Activated naive CD4-positive, alpha-beta T cell treated with Interleukin-2 at 50 U/mL for 16 hours (primary cell): Measurements from ENCODE around the gene RMND5A.

Source experiments
- DNase-seq: peaks from one replicate; pipeline ENCODE4 v3.0.0-alpha.2; 2020

The RMND5A gene

DNA sequence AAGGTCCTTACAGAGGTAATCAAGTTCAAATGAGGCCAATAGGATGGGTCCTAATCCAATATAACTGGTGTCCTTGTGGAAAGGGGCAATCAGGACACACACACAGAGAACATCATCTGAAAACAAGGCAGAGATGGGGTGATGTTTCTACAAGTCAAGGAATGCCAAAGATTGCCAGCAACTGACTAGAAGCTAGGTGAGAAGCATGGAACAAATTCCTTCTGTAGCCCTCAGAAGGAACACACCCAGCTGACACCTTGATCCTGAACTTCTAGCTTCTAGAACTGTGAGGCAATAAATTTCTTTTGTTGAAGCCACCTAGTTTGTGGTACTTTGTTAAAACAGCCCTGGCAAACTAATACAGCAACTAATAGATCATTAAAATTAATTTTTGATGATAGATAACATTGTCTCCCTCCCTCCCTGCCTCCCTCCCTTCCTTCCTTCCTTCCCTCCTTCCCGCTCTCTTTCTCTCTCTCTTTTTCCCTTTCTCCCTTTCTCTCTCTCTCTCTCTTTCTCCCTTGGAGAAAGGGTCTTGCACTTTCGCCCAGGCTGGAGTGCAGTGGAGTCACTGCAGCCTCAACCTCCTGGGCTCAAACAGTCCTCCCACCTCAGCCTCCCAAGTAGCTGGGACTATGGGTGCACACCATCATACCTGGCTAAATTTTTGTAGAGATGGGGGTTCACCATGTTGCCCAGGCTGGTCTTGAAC, 80.9 kb downstream of the RMND5A start:
- no peak for DNase-seq

DNA sequence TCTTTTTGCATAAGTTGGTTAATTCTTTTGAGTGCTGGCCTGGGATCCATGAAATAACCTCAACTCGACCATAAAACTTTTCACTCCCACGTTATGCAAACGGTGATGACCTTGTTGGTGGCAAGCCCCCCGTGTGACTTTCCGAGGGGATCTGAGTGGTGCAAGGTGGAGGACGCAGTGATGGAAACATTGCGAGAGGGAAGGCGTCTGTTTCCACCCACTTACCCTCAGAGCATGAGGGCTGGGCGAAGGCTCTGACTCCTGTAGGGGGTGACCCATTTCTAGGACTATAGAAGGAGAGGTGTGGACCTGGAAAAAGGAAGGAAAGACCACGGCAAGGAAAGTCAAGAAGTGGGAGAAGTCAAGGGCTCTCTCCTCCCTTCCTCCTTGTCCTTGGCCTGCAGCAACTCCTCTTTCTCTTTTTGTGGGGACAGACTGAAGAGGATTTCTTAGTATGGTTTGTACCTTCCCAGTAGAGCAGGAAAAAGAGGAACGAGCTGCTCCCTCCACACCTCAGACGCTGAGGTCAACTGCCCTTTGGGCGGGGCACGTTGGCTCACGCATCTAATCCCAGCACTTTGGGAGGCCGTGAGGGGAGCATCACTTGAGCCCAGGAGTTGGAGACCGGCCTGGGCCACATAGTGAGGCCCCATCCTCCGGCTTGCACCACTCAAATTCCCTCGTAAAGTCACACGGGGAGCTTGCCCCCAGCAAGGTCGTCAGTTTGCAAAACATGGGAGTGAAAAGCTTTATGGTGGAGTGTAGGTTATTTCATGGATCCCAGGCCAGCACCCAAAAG, 86.2 kb downstream of the RMND5A start:
- no peak for DNase-seq

DNA sequence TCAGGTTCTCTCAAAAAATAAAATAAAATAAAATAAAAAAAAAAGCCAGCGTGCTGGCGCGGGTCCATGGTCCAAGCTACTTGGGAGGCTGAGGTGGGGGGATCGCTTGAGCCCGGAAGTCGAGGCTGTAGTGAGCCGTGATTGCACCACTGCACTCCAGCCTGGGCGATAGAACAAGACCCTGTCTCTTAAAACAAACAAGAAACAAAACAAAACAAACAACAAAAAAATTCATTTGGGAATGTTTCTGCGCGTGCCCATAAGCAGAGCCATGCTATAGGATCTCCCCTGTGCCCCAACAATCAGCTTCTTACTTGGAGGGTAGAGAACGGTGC, 87.0 kb downstream of the RMND5A start:
- no peak for DNase-seq

DNA sequence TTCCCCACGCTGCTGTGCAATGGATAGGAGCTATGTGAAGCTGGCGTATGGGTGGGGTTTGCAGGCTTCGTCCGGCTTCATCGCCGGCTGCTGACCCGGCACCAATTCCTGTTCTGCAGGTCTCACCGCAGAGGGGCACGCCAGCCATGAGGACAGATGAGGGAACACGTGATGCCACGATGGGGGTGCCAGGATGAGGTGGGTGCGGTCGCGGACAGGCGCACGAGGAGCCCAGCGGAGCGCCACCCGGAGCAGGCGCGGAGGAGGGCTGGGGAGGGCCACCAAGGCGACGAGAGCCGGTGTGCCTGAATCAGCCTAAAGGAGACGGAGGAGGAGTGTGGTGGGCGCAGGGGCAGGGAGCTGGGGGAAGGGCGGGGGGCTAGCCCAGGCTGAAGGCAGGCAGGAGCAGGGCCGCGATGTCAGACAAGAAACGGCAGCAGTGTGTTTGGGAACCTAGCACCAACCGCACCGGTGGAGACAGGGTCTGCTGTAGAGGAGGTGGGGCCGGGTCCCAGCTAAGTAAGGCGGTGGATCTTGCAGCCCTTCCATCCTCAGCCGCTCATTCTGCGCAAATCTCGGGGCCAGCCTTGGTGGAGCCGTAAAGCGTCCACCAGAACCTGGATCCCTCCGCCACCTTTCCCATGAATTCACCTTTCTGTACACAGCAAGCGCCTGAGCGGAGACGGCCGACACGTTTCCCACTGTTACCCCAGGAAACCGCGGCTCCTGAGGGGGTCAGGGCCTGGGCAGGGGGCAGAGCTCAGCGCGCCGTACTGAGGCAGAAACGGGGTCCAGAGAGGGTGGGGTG, 87.6 kb downstream of the RMND5A start:
- peak; percentile 24 for DNase-seq

DNA sequence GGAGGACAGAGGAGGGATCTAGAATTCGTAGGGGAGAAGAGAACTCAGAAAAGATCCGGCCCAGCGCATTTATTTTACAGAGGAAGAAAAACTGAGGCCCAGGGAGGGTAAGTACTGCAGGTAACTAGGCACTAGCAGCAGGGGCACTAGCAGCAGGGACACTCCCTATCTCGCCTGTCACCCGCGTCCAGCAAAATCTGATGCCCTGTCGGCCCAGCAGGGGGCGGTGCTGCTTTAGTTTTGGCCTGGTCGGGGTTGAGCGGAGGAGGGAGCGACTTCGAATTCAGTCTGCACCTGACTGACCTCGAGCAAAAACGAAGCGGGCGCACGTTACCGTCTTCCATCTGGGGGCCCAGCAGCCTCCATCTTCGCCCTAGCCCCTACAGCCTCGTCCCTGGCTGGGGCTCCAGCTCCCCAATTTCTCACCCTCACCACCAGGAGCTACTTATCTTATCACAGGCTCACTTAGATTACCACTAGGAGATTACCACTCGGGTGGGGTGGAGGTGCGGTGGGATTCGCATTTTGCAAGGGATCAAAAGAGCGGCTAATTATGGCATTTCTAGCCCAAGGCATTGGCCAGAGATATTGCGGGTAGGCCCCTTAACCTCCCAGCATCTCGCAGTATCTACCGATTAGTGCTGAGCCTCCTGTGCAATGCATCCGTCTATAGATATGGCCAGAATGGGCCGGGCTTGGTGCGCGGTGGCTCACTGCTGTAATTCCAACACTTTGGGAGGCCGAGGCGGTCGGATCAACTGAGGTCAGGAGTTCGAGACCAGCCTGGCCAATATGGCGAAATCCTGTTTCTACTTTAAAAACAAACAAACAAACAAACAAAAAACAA, 88.4 kb downstream of the RMND5A start:
- peak; percentile 93 for DNase-seq

DNA sequence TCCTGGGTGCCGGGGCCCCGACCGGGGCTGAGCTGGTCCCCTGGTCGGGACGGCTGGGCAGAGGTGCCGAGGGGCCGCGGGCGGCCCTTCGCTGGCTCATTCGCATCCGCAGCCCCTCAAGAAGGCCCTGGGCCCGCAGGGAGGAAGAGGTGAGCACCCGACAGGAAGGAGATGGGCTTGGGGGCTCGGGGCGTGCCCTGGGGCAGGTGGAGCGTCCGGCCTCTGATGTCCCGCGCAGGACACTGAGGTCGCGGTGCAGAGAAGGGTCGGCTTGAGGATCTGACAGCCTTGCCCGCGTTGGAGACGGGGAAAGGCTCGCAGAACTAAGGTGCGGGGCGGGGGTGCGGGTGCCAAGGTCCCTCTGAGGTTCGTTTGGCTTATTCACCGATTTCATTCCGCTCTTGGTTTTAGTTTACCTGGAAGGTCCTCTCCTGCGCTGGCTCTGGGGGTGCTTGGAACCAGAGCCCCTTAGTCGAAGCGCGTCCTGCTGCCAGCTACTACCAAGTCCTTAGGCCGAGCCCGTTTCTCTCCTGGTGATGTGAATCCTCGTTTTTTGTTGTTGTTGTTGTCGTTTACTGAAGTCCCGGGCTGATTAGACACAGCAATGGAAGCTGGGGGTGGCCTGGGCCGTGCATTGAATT, 89.5 kb downstream of the RMND5A start:
- DNase-seq = no peak

DNA sequence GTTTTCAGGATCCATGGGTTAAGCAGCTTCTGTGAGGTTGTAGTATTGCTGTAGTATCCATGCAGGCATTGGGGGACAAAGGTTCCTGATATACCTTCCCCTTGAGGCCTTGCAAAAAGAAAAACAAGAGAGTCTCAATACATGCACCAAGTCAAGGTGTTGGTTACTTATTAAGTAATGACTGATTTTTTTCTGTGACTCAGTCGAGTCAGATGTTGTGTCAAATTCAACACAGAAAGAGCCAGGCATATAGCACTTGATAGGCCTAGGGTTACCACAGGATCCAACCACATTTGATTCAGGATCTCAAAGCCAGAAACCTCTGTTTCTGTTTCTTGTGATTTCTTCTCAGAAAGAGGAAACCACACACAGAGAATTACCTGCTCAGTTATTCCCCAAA, 95.5 kb downstream of the RMND5A start:
- DNase-seq = no peak

DNA sequence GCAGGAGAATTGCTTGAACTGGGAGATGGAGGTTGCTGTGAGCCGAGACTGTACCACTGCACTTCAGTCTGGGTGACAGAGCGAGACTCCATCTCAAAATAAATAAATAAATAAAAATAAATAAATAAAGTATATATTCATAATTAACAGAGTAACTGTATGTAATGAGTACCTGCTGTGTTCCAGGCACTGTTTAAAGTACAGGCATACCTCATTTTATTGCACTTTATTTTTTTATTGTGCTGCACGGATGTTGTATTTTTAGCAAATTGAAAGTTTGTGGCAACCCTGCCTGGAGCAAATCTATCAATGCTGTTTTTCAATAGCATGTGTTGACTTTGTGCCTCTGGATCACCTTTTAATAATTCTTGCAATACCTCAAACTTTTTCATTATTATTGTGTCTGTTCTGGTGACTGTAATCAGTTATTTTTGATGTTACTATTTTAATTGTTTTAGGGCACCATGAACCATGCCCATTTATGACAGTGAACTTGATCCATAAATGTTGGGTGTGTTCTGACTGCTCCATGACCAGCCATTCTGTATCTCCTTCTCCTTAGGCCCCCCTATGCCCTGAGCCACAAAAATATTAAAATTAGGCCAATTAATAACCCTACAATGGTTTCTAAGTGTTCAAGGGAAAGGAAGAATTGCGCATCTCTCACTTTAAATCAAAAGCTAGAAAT, 98.2 kb downstream of the RMND5A start:
- DNase-seq = no peak

DNA sequence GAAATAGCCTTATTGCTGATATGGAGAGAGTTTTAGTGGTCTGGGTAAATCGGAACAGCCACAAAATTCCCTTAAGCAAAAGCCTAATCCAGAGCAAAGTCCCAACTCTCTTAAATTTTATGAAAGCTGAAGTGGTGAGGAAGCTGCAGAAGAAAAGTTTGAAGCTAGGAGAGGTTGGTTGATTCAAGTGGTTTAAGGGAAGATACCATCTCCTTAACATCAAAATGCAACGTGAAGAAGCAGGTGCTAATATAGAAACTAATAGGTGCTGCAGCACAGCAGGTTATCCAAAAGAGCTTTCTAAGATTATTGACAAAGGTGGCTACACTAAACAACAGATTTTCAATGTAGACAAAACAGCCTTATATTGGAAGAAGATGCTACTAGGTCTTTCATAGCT, 98.9 kb downstream of the RMND5A start:
- no peak for DNase-seq

DNA sequence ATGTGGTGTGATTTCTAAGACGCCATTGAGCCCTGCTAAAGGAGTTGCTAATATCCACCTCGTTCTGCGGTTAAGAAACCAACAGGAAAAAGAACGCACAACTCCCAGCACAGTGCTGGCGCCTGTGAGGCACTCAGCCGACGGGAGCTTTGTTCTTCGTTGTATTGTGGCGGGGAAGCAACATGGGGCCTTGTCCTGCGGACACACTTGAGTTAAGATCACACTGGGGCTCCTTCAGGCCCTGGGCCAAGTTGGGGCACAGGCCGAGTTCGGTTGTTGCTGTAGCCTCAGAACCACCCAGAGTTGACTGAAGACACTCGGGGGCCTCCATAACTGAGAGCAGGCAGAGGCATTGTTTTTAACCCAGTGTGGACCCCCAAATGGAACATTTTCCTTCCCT, 101.2 kb downstream of the RMND5A start:
- DNase-seq = no peak

DNA sequence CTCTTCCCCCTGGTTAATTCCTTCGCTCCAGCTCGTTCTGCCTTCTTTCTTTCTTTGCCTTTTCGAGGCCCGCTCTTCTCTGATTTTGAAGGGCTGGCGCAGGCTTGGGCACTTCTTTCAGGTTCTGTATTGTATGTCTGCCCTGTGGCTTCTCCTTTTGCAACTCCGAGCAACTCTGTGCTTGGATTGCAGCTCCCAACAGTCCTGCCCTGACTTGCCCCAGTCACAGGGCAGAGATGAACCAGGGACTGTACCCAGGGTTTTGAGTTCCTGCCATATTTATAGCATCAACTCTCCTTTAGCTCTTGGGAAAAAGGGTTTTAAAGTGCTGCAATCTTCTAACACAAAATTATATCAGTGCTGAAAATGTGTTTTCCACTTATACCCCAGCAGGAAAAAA, 101.8 kb downstream of the RMND5A start:
- DNase-seq = no peak

DNA sequence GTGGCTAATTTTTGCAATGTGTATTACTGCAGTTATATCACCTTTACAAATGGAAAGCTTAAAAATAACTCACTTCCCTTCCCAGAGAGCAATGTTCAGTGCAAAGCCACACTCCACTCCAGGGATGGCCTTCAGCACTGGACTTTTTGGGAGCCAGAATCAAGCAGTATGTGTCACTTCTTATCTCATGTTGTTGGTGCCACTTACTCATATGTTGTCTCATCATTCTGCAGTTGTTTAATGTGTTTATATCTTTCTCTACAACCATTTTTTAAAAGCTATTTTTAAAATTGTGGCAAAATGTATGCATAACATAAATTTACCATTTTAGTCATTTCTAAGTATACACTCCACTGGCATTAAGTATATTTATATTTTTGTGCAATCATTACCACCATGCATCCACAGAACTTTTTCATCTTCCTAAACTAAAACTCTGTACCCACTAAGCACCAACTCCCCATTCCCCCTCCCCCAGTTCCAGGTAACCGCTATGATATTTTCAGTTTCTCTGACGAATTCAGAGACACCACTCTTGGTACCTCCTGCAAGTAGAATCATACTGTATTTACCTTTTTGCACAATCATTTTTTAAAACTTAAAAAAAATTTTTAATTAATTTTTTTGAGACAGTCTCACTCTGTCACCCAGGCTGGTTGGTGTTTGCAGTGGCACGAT, 102.7 kb downstream of the RMND5A start:
- DNase-seq = no peak

DNA sequence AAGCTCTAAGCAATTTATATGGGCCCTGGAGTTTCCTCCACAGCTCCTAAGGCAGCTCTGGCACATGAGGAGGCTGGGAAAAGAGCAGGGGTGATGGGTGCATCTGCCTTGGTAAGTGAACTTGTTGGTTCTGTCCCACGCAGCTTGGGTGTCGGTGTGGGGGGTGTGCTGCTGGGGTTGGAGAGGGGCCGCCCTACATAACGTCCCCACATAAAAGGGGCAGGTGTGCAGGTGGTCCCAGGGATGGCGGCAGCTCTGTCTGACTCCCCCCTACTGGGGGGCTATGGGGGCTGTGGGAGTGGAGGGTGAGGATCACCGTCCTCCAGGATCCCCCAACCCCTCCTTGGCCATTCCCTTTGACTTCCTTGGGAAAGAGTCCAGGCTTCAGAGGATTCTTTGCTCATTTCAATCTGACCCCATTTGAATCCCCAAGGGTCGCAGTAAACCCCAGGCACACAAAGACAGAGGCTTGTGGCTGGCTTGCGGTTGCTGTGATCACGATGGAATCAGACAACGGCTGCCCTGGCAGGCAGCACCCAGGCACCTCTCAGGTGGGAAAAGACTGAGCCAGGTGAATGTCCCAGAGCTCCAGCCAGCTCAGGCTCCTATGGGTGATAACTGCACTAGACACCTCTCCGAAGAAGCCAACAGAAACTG, 105.1 kb downstream of the RMND5A start:
- DNase-seq = no peak

DNA sequence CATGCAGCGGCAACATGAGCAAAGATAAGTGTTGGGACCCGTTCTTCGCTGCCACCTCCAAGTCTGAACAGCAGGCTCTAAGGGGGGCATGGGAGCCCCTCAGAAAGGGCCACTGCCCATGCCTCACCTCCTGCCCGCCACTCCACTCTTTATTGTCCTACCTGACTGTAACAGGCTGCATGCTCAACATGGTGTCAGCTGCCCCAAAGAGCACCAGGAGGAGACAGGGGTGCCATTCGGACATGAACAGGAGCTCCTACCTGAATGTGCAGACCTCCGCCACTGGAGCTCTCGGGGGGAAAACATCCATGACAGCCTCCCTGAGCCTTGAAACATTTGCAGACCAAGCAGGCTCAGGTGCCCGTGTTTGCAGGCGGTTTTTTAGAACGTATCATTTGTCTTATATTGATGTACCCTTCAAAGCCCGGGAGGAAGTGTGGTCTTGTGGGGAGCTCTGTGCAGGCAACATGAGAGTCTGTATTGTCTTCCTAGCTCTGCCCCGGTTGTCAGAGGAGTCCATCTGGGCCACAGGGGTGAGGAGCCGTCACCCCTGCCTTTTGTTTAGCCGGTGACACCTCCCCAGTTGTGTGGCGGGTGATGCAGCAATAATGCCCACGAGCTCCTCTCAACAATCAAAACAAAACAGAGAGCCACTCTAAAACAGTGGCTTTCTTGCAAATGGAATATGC, 105.7 kb downstream of the RMND5A start:
- DNase-seq = no peak

DNA sequence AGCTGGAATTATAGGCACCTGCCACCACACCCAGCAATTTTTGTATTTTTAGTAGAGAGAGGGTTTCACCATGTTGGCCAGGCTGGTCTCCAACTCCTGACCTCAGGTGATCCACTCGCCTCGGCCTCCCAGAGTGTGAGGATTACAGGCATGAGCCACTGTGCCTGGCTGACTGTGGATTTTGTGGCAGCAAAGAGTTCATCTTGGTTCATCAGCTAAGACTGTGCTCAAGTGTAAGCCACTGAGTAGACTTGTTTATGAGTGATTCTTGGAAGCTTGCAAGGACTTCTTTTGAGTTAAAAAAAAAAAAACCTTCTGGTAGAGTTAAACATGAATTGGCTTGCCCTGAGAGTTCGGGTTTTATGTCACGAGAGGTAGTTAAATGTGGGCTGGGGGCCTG, 106.9 kb downstream of the RMND5A start:
- no peak for DNase-seq
